Peyer's patch (tissue), 4 donors: ENCODE results near the gene OMA1. TPM values are rescaled to one million over a fixed set of nuclear protein-coding genes. Genes with fewer than 3 reads are reported as not detected.

ENCODE experiments used
- DNase-seq, 3 donors: peaks; one replicate each; pipeline ENCODE4 v3.0.0-alpha.2; 2017 to 2019
- H3K27ac ChIP-seq, 4 donors: fragments of 200-600 bp; sonication (generic); one replicate each; pipeline ENCODE4 v1.5.1; 2016 to 2019
- H3K27me3 ChIP-seq, 2 donors: fragments of 200-600 bp; sonication (generic); one replicate each; pipeline ENCODE4 v1.5.1; 2019
- H3K36me3 ChIP-seq, 3 donors: fragments of 200-600 bp; sonication (generic); one replicate each; pipeline ENCODE4 v1.5.1; 2016 to 2019
- H3K4me1 ChIP-seq, 4 donors: fragments of 200-600 bp; sonication (generic); one replicate each; pipeline ENCODE4 v1.5.1; 2016 to 2019
- H3K4me3 ChIP-seq, 4 donors: fragments of 200-600 bp; sonication (generic); 1 replicate in 3 of 4; 2 replicates in 1 of 4; pipeline ENCODE4 v1.5.1; 2016 to 2019; ENCODE audit warnings: mild to moderate bottlenecking in 1 of 4
- H3K9me3 ChIP-seq, 4 donors: fragments of 200-600 bp; sonication (generic); one replicate each; pipeline ENCODE4 v1.5.1; 2016 to 2019; ENCODE audit warnings: mild to moderate bottlenecking in 1 of 4
- POLR2A ChIP-seq, 2 donors: fragments of 450-650 bp; IDR thresholded peaks; one replicate each; pipeline ENCODE4 v1.5.1; 2017; ENCODE audit warnings: antibody characterized with exemption in 2 of 2, mild to moderate bottlenecking in 2 of 2, moderate library complexity in 2 of 2
- total RNA-seq, 4 donors: library from RNA; depleted of rRNA; stranded (reverse); fragments of >200 nt; gene quantifications; one replicate each; pipeline ENCODE4 v1.1.0, GENCODE V29; 2016
- TF ChIP-seq, protein P1 (sequence below), 6 experiments: fragments of 450-650 bp in 4 of 6; fragments of 200-600 bp in 2 of 6; sonication (generic) in 1 of 6; IDR thresholded peaks; one replicate each; pipeline ENCODE4 v1.5.1; 2017 to 2019; ENCODE audit warnings: antibody characterized with exemption in 6 of 6, mild to moderate bottlenecking in 3 of 6, moderate library complexity in 1 of 6

The OMA1 gene
- total RNA-seq, 4 donors from 2014 or later = 15.5 to 52.8 (median 17.6) TPM

DNA sequence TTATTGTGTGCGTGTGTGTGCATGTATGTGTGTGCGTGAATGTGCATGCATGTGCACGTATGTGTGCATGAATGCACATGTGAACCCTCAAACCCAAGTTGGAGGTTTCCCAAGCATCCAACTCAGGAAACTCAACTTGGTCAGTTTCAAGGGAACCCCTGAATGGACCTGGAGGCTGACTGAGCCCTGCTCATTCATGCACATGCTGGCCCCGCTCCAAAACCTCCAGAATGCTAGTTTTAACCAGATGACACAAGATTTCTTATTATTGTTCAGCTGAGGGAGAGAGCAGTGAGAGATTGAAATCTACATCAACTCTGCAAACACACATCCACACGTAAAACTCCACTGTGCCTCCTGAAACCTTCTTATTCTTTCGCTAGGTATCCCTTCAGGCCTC is 104.4 kb downstream of the OMA1 start:
- no peak overlapping the region for H3K27ac ChIP-seq
- TF ChIP-seq, protein P1, sequence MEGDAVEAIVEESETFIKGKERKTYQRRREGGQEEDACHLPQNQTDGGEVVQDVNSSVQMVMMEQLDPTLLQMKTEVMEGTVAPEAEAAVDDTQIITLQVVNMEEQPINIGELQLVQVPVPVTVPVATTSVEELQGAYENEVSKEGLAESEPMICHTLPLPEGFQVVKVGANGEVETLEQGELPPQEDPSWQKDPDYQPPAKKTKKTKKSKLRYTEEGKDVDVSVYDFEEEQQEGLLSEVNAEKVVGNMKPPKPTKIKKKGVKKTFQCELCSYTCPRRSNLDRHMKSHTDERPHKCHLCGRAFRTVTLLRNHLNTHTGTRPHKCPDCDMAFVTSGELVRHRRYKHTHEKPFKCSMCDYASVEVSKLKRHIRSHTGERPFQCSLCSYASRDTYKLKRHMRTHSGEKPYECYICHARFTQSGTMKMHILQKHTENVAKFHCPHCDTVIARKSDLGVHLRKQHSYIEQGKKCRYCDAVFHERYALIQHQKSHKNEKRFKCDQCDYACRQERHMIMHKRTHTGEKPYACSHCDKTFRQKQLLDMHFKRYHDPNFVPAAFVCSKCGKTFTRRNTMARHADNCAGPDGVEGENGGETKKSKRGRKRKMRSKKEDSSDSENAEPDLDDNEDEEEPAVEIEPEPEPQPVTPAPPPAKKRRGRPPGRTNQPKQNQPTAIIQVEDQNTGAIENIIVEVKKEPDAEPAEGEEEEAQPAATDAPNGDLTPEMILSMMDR (IDR thresholded peaks at IDR 0.05) = no peak
- no peak for TF ChIP-seq POLR2A (IDR thresholded peaks at IDR 0.05)
- no peaks in the 10 kb centered on the region for H3K9me3 ChIP-seq
- no peaks in the 10 kb centered on the region for H3K36me3 ChIP-seq
- H3K4me1 ChIP-seq = no peaks in the 10 kb centered on the region
- no peaks in the 10 kb centered on the region for H3K27me3 ChIP-seq
- DNase-seq = no peak
- no peak overlapping the region for H3K4me3 ChIP-seq

DNA sequence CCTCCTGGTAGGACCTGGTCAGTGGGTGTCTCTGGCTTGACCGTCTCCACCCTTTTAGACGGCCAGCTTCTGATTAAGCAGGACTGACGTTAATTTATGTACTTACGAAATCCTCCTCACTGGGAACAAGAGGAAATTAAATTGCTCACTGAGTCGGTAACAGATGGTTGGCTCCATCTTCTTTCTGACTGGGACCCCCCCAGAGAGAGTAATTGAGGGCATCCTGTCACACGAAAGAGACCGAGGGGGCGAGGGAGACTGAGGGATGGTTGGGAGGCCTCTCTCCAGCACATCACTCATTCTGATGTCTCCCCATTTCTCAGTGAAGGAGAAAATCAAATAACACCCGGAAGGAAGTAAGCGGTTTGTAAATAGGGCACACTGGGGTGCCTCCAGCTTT is 104.8 kb downstream of the OMA1 start:
- no peaks in the 10 kb centered on the region for H3K27me3 ChIP-seq
- H3K27ac ChIP-seq = no peak overlapping the region
- no peak overlapping the region for H3K4me3 ChIP-seq
- no peaks in the 10 kb centered on the region for H3K9me3 ChIP-seq
- no peaks in the 10 kb centered on the region for H3K36me3 ChIP-seq
- no peak for TF ChIP-seq POLR2A (IDR thresholded peaks at IDR 0.05)
- TF ChIP-seq, protein P1 (IDR thresholded peaks at IDR 0.05) = no peak
- DNase-seq = no peak
- no peaks in the 10 kb centered on the region for H3K4me1 ChIP-seq

DNA sequence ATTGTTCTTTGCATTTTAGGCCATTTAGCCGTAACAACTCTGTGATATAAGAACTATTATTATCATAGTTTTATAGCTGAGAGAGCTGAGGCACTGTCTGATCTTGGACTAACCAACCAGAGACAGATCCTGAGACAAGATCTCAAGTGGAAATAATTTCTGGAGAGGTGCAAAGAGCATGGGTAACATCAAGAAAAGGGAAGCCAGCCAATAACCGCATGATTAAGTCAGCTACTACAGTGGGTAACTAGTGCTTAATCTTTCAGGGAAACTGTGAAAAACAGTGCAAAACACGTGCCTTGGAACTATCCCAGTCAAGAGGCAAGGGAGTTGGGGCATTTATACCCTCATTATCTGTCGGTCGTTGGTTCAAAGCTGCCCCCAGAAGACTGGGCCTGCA is 105.8 kb downstream of the OMA1 start:
- H3K27ac ChIP-seq = no peak overlapping the region
- TF ChIP-seq, protein P1 (IDR thresholded peaks at IDR 0.05) = no peak
- TF ChIP-seq POLR2A (IDR thresholded peaks at IDR 0.05) = no peak
- DNase-seq = no peak

DNA sequence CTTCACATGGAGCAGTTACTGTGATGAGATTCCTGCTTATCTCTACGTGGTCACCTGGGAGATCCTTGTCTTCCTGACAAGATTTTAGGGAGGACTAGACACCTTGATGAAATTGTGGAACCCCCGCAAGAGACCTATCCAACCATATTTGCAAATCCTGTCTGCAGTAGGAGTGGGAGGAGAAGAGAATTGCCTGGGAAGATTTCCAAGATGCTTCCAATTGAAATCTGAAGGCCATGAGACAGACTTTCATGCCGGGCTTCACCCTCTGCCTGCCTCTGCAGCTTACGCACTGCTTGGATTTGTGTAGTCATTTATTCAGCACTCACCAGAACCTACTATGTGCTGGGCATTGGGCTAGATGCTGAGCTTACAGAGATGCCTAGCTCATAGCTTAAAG is 106.6 kb downstream of the OMA1 start:
- DNase-seq = no peak
- no peaks in the 10 kb centered on the region for H3K9me3 ChIP-seq
- no peak overlapping the region for H3K27ac ChIP-seq
- TF ChIP-seq, protein P1 (IDR thresholded peaks at IDR 0.05) = no peak
- TF ChIP-seq POLR2A (IDR thresholded peaks at IDR 0.05) = no peak
- no peaks in the 10 kb centered on the region for H3K36me3 ChIP-seq
- H3K4me3 ChIP-seq = no peak overlapping the region
- H3K27me3 ChIP-seq = no peaks in the 10 kb centered on the region
- no peaks in the 10 kb centered on the region for H3K4me1 ChIP-seq

More for the DNA sequence above, 105.8 kb downstream of the OMA1 start:
- Histone ChIP-seq H3K36me3 (no peaks in the 10 kb centered on the region), H3K4me1 (no peaks in the 10 kb centered on the region), H3K27me3 (no peaks in the 10 kb centered on the region), H3K4me3 (no peak overlapping the region), H3K9me3 (no peaks in the 10 kb centered on the region)

DNA sequence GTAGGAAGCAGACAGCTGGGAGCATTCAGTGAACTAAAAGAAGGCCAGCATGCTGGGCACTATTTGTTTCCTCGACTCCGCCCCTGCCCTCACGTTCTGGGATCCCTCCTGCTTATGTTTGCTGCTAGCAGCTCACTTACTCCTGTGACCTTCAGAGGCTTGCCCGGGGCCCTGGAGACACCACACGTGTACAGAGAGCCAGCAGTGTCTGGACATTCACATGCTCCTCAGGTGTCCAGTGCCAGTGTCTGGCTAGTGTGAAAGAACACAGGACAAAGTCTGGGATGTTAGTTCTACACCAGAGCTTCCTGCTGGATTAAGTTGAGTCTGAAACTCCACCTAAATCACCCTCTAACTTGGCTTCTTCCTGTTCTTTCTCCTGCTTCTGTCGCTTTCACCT is 108.1 kb downstream of the OMA1 start:
- H3K4me1 ChIP-seq = no peaks in the 10 kb centered on the region
- H3K27me3 ChIP-seq = no peaks in the 10 kb centered on the region
- no peak for TF ChIP-seq POLR2A (IDR thresholded peaks at IDR 0.05)
- TF ChIP-seq, protein P1 (IDR thresholded peaks at IDR 0.05) = no peak
- DNase-seq = no peak
- no peaks in the 10 kb centered on the region for H3K36me3 ChIP-seq
- no peaks in the 10 kb centered on the region for H3K9me3 ChIP-seq
- H3K4me3 ChIP-seq = no peak overlapping the region
- no peak overlapping the region for H3K27ac ChIP-seq

DNA sequence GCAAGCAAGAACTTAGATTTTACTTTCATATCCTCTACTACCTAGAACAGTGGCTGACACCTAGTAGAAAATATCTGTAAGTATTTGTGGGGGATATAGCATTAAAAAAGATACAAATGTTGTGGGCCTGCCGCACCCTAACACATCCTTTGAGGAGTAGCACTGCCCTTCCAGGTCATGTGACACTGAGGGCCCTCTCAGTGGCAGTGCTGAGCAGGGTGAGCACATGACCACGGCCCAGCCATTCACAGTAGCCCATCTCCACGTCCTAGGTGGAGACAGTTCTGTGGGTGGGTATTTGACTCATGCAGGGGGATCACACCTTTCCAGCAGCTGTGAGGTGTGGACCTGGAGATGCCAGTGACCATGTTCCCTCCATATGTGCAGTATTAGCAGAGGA is 108.9 kb downstream of the OMA1 start:
- no peaks in the 10 kb centered on the region for H3K27me3 ChIP-seq
- H3K4me3 ChIP-seq = no peak overlapping the region
- no peak overlapping the region for H3K27ac ChIP-seq
- H3K36me3 ChIP-seq = no peaks in the 10 kb centered on the region
- no peaks in the 10 kb centered on the region for H3K4me1 ChIP-seq
- TF ChIP-seq, protein P1 (IDR thresholded peaks at IDR 0.05) = no peak
- no peak for TF ChIP-seq POLR2A (IDR thresholded peaks at IDR 0.05)
- DNase-seq = no peak
- H3K9me3 ChIP-seq = no peaks in the 10 kb centered on the region
